Measurements from ENCODE around the gene KCNQ2.

Gene KCNQ2

DNA sequence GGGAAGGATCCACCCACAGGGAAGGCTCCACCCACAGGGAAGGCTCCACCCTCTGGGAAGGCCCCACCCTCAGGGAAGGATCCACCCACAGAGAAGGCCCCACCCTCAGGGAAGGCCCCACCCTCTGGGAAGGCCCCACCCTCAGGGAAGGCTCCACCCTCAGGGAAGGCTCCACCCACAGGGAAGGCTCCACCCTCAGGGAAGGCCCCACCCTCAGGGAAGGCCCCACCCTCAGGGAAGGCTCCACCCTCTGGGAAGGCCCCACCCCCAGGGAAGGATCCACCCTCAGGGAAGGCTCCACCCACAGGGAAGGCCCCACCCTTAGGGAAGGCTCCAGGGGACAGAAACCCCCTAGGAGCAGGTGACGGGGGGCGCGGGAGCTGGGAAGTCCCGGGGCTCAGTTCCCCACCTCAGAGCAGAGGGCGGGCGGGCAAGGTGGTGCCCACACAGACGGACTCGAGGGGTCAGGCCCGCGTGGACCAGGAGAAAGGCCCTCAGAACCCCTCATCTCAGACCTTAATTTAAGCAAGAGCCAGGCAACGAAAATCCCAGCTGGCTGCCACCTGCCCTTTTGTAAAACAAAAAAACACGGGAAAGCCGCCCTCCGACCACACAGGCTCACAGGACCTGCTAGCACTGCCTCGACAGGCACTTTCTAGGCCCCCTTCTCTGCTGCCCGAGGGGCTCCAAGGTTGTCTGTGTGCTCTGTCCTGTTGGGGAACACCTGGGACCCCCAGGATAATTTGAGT, 39.7 kb downstream of the KCNQ2 start:
- no peak for FAIRE-seq

- no peak for FAIRE-seq
These were observed 40.5 kb downstream of the KCNQ2 start for GRCh38 chr20:63431944-63432343.

DNA sequence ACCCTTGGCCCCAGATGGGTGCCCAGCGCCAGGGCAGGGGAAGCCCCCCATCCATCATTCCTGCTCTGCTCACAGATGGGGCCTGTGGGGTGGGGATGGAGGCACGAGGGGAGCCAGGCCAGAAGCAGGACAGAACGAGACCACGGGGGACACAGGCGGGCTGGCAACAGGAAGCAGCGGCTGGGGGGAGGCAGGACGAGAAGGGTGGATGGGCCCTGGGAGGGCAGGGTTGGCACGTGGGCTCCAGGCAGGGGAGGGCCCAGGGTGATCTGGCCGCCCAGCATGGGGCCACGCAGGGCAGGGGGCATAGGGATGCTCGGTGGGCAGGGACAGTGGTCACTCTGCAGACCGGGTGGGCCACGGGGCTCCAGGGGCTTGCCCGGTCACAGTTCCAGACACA, 41.6 kb downstream of the KCNQ2 start:
- FAIRE-seq, result no peak

DNA sequence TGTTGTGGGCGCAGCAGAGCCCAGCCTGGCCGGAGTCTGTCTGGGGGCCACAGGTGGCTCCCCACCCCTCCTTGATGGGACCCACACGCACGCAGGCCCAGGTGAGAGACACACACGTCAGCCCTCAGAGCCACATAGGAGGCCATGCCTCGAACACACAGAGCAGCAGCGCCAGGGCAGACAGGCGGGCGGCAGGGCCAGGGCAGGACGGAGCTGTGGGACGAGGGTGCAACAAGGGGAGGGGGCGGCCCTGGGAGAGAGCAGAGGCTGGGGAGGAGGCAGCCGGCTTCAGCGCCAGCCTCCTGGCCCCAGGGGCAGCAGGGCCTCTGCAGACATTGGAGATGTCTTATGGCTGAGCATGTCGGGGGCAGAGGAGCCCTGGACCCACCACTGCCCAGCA, 42.5 kb downstream of the KCNQ2 start:
- no peak for FAIRE-seq

- no peak for FAIRE-seq
These were observed 43.4 kb downstream of the KCNQ2 start for GRCh38 chr20:63428906-63429575.

DNA sequence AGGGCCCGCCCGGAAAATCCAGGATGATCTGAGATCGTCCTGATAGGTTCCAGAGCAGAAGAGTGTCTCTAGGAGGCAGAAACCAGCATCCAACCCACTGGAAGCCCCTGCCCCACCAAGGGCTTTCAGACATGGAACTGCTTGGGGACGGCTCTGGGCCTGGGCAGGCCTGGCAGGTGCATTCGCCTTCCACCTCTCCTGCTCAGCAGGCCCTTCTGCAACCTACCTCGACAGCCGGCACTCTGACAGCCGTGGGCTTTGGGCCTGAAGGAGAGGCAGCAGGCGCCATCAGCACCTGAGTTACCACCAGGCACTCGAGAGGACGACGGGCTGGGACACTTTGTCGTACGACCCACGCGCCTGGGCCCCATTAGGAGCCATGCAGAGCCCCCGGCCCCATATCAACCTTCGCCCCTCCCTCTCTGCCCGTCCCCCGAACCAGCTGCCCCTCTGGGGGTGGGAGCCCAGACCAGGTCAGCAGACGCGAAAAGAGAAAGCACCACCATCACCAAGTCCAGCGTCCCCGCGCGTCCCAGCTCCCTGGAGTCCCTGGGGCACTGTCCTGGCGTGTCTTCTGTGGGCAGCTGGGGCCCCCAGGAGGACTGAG, 44.6 kb downstream of the KCNQ2 start:
- no peak for FAIRE-seq

GRCh38 chr20:63427206-63427605, 45.2 kb downstream of the KCNQ2 start:
- no peak for FAIRE-seq

DNA sequence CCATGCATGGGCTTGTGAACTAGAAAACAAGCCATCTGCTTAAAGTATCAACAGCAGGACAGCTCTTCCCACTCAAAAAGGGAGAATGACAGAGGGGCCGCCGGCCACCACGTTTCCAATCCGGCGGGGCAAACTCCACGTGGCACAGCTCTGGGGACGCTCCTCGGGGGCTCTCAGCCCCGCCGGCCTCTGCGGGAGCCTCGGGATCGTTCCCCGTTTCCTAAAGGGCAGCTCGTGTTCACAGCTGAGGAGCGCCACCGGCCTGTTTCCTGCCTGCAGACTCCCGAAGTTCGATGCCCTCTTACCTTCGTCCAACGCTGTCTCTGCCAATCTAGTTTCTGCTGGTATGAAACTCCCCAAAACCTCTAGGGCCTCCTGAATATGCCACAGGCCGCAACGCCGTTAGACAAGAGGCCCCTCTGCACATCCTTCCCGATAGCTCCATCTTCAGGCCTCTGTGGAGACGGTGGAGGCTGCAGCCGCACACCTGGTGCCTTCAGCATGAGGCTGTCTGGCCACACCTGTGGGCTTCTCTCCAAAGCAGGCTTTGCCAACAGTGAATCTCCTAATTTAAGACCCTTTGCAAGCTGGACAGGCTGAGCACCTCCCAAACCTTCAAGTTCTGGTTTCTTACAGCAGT, 46.5 kb downstream of the KCNQ2 start:
- no peak for FAIRE-seq

DNA sequence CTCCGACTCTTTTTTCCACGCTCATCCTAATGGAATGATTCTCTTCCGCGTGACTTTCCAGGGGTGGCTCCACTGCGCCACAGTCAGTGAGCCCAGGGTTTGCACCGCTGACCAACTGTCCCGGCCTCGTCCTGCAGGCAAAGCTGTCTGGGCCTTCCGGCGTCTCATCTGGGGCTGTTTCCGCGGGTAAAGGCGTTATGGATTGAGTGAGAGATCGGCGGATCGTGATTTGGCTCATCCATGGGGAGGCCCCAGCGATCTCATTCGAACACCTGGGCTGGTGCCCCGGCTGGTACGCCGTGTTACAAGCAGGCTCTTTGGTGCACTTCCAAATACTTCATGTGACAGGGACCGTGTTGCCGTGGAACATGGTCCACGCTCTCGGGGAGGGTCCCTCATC, 47.8 kb downstream of the KCNQ2 start:
- FAIRE-seq, result no peak

DNA sequence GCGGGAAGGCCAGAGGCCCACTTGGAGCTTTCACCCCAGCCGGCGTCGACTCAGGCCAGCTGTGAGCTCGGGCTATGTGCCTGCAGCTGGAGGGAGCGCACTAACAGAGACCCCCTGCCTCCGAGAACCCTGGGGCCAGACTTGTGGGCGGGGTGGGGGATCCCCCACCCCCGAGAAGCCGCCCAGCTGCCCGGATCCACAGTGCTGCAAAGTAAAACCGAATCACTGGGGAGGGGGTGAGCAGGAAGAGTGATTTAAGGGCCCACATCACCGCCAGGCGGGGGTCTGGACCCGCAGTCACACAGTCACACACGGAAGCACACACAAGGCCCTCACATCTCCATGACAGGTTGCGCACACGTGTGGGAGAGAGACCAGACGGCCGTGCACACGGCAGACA, 48.7 kb downstream of the KCNQ2 start:
- no peak for FAIRE-seq

DNA sequence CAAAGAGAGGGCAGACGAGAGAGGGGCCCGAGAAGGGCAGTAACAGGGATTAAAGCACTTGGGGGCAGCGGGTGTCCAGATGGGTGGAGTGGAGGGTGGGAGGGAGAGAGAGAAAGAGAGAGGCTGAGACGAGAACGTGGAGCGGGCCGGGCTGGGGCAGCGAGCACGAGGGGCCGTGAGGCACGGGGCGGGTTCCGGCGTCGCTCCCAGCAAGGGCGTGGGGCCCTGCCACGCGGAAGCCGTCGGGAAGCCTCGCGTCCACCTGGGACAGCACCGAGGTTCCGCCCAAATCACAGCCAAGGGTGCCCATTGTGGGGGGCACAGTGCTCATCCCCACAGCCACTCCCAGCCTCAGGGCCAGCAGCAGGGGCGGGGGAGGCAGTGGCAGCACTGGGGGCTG, 49.8 kb downstream of the KCNQ2 start:
- FAIRE-seq, result no peak

GRCh38 chr20:63421913-63422312, 50.5 kb downstream of the KCNQ2 start:
- no peak for FAIRE-seq

DNA sequence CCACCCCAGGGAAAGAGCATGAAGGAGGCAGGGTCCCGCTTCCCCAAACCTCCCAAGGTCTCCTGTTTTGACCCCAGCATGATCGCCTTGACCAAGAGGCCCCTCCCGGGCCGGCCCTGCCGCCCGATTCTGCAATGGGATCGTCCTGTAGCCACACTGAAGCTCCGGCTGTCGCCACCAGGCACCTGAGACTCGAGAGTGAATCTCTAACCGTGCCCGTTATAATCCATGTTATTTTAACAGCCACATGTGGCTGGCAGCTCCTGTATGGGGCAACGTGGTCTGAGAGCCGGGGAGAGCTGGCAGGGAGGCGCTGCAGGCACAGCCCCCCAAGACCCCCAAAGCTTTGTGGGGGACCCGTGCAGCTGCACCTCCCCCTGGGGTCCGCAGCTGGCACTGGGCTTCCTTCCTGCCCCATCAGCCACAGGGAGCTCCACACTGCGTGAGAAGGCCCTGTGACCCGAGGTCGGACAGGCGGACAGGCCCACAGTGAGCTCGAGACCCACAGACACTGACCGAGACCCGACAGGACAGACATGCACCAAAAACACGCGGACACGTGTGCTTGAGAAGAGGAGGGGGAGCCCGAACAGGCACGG, 51.3 kb downstream of the KCNQ2 start:
- no peak for FAIRE-seq

DNA sequence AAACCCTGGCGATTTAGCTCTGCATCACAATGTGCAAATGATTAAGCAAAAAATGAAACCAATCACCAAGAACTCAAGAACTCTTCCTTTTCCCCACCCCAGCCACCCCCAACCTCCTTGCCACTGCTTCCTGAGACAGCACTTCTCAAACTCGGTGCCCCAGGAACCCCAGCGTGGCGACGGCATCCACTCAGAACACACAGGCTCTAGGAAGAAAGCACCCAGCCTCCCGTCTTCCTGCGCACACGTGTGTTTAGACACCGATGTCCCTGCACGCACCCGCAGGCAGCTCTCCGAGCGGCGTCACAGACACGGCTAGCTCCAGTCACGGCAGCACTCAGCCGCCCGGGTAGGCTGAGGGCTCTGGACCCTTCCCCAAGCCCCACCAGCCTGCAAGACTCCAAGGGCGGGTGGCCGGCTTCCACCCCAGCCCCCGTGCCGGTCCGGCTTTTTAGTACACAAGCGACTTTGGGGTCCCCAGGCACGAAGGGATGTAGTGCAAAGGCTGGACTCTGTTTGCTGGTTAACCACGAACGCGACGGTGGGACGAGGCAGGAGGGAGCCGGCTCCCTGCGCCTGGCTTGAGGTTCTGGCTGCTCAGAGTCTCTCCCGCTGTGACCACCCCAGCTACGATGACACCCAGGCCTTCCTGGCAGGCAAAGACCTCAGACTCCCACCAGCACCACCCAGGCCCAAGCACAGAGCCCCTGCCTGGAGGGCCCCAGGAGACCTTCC, 51.9 kb downstream of the KCNQ2 start:
- FAIRE-seq, result no peak

- FAIRE-seq, result no peak
These were observed 53.2 kb downstream of the KCNQ2 start for GRCh38 chr20:63419299-63419698.

GRCh38 chr20:63418617-63419016, 53.8 kb downstream of the KCNQ2 start:
- no peak for FAIRE-seq

DNA sequence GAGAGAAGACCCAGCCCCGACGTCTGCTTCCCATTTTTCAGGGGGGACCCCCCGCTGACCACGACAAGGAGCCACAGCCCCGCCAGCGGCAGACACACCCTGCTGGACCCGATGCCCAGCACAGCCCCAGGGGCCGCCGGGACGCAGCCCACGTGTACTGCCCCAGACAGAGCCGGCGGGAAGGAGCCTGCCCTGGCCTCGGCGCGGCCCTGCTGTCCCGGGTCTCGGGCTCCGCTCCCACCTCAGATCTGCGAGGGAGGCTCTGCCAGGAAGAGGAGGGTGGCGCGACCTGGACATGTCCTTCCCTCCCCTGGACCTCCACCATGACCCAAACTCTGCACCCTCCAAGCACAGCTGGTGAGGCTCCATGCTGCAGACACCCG, 54.7 kb downstream of the KCNQ2 start:
- no peak for FAIRE-seq

DNA sequence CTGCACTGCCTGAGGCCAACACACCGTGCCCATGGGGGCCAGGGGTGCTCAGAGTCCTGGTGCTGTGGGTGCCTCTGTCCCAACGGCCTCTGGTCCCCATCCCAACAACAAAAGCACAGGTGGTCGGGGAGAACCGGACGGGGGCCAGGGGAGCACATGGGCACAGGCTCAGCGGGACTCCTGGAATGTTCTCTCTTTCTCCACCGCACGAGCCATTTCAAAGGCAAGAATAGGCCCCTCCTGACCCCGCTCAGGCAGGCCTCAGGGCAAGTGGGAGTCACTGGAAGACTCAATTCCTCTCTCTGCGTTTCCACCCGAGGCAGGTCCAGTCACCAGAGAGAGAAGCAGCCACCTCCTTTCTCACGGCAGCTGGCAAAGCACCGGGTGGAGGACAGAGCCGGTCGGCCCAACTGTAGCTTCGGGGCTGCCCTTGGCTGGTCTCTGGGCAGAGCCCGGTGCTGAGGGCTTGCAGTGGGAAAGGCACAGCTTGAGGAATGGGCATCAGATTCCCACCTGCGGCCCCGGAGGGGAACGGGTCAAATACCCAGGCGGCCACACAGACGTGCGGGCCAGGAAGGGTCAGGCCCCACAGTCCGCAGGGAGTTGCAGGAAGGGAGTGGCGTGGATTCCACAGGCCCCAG, 55.2 kb downstream of the KCNQ2 start:
- FAIRE-seq, result no peak

DNA sequence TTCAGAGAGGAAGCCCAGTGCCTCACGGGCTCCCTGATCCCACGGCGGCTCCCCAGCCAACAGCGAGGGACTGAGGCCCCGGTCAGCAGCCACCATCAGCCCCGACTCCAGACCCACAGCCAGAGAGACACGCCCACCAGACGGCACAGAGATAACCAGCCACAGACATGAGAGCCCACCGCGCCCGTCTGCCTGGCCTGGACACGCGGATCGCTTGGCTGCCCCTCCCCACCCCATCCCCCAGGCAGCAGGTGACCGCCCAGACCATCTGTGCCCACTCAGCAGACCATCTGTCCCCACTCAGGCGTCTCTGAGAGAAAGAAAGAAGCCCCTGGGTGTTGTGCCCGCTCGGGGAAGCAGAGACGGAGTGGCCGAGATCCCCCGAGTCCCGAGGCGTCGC, 55.8 kb downstream of the KCNQ2 start:
- no peak for FAIRE-seq

DNA sequence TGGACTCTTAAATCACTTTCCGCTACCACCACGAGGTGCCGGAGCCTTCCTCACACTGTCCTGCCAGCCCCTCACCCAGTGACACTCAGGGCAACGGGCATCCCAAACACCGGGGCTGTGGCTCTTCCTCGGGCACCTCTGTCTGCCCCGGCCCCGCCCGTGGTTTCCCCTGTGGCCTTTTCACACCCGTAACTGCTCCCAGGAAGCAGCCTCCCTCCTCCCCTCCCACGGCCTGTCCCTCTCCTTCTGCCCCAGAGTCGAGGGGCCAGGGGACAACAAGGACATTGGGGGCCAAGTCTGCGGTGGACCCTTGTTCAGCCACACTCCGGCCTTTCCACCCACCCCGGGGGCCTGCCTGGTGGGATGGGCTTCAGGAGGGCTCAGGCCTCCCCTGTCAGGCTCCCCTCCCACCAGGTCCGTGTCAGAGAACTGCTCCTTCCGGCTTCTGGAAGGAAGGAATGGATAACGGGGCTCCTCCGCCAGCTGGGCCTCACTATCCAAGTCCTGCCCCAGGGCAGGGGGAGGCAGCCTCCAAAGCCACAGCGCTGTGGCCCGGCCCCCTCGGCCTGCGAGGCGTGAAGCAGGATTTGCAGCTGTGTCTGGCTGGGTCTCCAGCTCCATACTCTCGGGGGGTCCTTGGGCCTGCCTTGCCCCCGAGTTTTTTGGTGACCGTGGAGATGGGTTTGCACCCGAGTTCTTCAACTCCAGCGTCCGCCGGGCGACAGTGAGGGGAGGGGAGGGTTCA, 56.6 kb downstream of the KCNQ2 start:
- no peak for FAIRE-seq

GRCh38 chr20:63414720-63415430, 57.6 kb downstream of the KCNQ2 start:
- FAIRE-seq, result no peak

Data from islet of Langerhans (tissue), 1 donor.